ENCODE data around the gene UNC5A. TPM values are rescaled to one million over a fixed set of nuclear protein-coding genes. Genes with fewer than 3 reads are reported as not detected.

The UNC5A gene
- total RNA-seq, 1 experiment from 2014 or later, result 20.2 TPM

DNA sequence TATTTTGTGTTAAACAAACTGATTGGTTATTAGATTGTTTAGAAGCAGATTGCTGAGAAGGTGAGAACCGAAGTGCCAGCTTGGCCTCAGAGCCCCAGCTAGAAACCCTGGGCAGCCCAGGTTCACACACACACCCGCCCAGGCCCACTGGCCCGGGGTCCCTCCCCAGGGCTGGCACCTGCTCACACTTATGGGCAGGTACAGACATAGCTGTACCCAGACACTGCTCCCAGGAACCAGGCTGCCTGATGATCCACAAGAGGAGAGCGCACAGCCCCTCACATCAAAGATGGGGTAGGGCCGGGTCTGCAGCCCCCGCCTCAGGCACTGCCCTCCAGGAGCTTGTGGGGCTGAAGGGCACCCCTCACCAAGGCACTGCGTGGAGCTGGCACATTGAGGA lies 55.6 kb downstream of the UNC5A start:
- CTCF ChIA-PET, result no interaction called here
- no peak overlapping the region for H3K27ac Mint-ChIP-seq (ENCODE audit: unreplicated experiment)
- DNase-seq, result no peak
- H3K4me1 Mint-ChIP-seq (ENCODE audit: low read depth, unreplicated experiment), result no peaks in the 10 kb centered on the region
- intact Hi-C loops (cut with micrococcal nuclease; ENCODE audit: unreplicated experiment), result no loop called here
- BruUV-seq (replicated peaks), result no TSS peak
- no peak overlapping the region for H3K4me3 Mint-ChIP-seq (ENCODE audit: low read depth, unreplicated experiment)
- TF ChIP-seq, protein P1, sequence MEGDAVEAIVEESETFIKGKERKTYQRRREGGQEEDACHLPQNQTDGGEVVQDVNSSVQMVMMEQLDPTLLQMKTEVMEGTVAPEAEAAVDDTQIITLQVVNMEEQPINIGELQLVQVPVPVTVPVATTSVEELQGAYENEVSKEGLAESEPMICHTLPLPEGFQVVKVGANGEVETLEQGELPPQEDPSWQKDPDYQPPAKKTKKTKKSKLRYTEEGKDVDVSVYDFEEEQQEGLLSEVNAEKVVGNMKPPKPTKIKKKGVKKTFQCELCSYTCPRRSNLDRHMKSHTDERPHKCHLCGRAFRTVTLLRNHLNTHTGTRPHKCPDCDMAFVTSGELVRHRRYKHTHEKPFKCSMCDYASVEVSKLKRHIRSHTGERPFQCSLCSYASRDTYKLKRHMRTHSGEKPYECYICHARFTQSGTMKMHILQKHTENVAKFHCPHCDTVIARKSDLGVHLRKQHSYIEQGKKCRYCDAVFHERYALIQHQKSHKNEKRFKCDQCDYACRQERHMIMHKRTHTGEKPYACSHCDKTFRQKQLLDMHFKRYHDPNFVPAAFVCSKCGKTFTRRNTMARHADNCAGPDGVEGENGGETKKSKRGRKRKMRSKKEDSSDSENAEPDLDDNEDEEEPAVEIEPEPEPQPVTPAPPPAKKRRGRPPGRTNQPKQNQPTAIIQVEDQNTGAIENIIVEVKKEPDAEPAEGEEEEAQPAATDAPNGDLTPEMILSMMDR (IDR thresholded peaks at IDR 0.05; ENCODE audit: unreplicated experiment), result no peak
- H3K27me3 Mint-ChIP-seq (ENCODE audit: unreplicated experiment), result no peaks in the 10 kb centered on the region
- no peaks in the 10 kb centered on the region for H3K9me3 Mint-ChIP-seq (ENCODE audit: low read depth, unreplicated experiment)
- no peaks in the 10 kb centered on the region for H3K36me3 Mint-ChIP-seq (ENCODE audit: insufficient read depth, unreplicated experiment)

- TF ChIP-seq, protein P1 (IDR thresholded peaks at IDR 0.05; ENCODE audit: unreplicated experiment), result no peak
- H3K4me3 Mint-ChIP-seq (ENCODE audit: low read depth, unreplicated experiment), result no peak overlapping the region
- CTCF ChIA-PET, result no interaction called here
Observed at GRCh38 chr5:176866707-176867310, 56.5 kb downstream of the UNC5A start.

DNA sequence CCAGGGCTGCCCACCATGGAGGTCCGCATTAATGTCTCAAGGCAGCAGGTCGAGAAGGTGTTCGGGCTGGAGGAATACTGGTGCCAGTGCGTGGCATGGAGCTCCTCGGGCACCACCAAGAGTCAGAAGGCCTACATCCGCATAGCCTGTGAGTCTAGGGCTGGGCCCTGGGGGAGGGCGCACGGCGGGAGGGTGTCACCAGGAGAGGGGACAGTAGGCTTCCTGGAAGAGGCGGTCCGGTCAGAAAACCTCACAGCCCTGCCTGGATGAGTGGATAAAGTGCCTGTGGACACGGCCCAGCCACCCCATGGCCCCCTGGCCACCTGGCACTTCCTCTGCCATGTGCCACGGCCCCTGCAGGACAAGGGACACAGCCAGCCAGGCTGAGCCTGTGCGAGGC lies 57.8 kb downstream of the UNC5A start:
- no peaks in the 10 kb centered on the region for H3K4me1 Mint-ChIP-seq (ENCODE audit: low read depth, unreplicated experiment)
- H3K36me3 Mint-ChIP-seq (ENCODE audit: insufficient read depth, unreplicated experiment), result no peaks in the 10 kb centered on the region
- CTCF ChIA-PET, result no interaction called here
- H3K27me3 Mint-ChIP-seq (ENCODE audit: unreplicated experiment), result no peaks in the 10 kb centered on the region
- TF ChIP-seq, protein P1 (IDR thresholded peaks at IDR 0.05; ENCODE audit: unreplicated experiment), result no peak
- no TSS peak for BruUV-seq (replicated peaks)
- no peak for DNase-seq
- H3K27ac Mint-ChIP-seq (ENCODE audit: unreplicated experiment), result no peak overlapping the region
- H3K4me3 Mint-ChIP-seq (ENCODE audit: low read depth, unreplicated experiment), result no peak overlapping the region
- intact Hi-C loops (cut with micrococcal nuclease; ENCODE audit: unreplicated experiment), result no loop called here
- H3K9me3 Mint-ChIP-seq (ENCODE audit: low read depth, unreplicated experiment), result no peaks in the 10 kb centered on the region

More at GRCh38 chr5:176866707-176867310, 56.5 kb downstream of the UNC5A start:
- no peaks in the 10 kb centered on the region for H3K27me3 Mint-ChIP-seq (ENCODE audit: unreplicated experiment)
- no peaks in the 10 kb centered on the region for H3K9me3 Mint-ChIP-seq (ENCODE audit: low read depth, unreplicated experiment)
- DNase-seq, result no peak
- H3K27ac Mint-ChIP-seq (ENCODE audit: unreplicated experiment), result no peak overlapping the region
- no peaks in the 10 kb centered on the region for H3K36me3 Mint-ChIP-seq (ENCODE audit: insufficient read depth, unreplicated experiment)
- BruUV-seq (replicated peaks), result no TSS peak
- intact Hi-C loops (cut with micrococcal nuclease; ENCODE audit: unreplicated experiment), result no loop called here
- H3K4me1 Mint-ChIP-seq (ENCODE audit: low read depth, unreplicated experiment), result no peaks in the 10 kb centered on the region

GRCh38 chr5:176868731-176869130 lies 58.4 kb downstream of the UNC5A start:
- intact Hi-C loops (cut with micrococcal nuclease; ENCODE audit: unreplicated experiment), result no loop called here
- H3K27me3 Mint-ChIP-seq (ENCODE audit: unreplicated experiment), result no peaks in the 10 kb centered on the region
- no peak for DNase-seq

More at GRCh38 chr5:176868731-176869130, 58.4 kb downstream of the UNC5A start:
- Mint-ChIP-seq H3K36me3 (ENCODE audit: insufficient read depth, unreplicated experiment) (no peaks in the 10 kb centered on the region), H3K4me3 (ENCODE audit: low read depth, unreplicated experiment) (no peak overlapping the region), H3K27ac (ENCODE audit: unreplicated experiment) (no peak overlapping the region), H3K9me3 (ENCODE audit: low read depth, unreplicated experiment) (no peaks in the 10 kb centered on the region), H3K4me1 (ENCODE audit: low read depth, unreplicated experiment) (no peaks in the 10 kb centered on the region)
- TF ChIP-seq, protein P1 (IDR thresholded peaks at IDR 0.05; ENCODE audit: unreplicated experiment), result no peak
- no TSS peak for BruUV-seq (replicated peaks)
- CTCF ChIA-PET, result interaction anchor here (0.6 kb wide), 1 partner anchor 463 kb away, joined by 3 read pairs; no protein-coding TSS in a partner anchor

Measured in Calu3 (cell line).